ENCODE results near the gene LRRC49. TPM values are rescaled to one million over a fixed set of nuclear protein-coding genes. Genes with fewer than 3 reads are reported as not detected.

The LRRC49 gene
- total and polyA plus RNA-seq, 2 of the 4 experiments (the other 2 are of a cell fraction) = 8.6 to 16.8 TPM

DNA sequence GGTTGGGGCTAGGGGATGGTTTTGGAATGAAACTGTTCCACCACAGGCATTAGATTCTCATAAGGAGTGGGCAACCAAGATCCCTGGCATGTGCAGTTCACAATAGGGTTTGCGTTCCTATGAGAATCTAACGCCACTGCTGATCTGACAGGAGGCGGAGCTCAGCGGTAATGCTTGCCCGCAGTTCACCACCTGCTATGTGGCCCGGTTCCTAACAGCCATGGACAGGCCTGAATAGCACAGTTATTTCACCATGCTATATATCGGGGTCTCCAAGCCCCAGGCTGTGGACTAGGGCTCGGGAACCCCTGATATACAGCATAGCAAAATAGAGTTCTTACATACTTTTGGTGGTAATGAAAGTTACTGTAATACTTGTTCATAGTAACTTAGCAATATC is 122.7 kb downstream of the LRRC49 start:
- Histone ChIP-seq H4K5ac (ENCODE audit: low read depth, low read length) (no peak overlapping the region), H3K23ac (ENCODE audit: low read depth, low read length) (no peak overlapping the region), H2BK20ac (ENCODE audit: low read depth, low read length) (0 out of 2 replicates have a peak overlapping the region, but pooled peaks have one; percentile 10), H3K27me3 (ENCODE audit: control insufficient read depth, insufficient read depth, low read length) (no peaks in the 10 kb centered on the region), H2AK9ac (replicated peaks; ENCODE audit: low read depth, low read length, poor library complexity) (peak overlapping the region; percentile 81), H3K4me1 (ENCODE audit: control insufficient read depth, insufficient read depth, low read length) (no peaks in the 10 kb centered on the region), H2AK5ac (ENCODE audit: low read depth, low read length) (peak overlapping the region; percentile 33; the same call in 1 of the 2 replicates), H4K91ac (ENCODE audit: insufficient read depth, low read depth, low read length) (0 out of 2 replicates have a peak overlapping the region, but pooled peaks have one; percentile 60), H3K4ac (ENCODE audit: low read depth, low read length) (peak overlapping the region; percentile 54; the same call in 1 of the 2 replicates), H3K56ac (ENCODE audit: extremely low read depth, insufficient read depth, low read length) (no peak overlapping the region), H2BK15ac (ENCODE audit: low read depth, low read length) (peak overlapping the region; percentile 68; the same call in 1 of the 3 replicates), H3K18ac (ENCODE audit: low read depth, low read length) (no peak overlapping the region), H3K4me2 (ENCODE audit: low read depth, low read length) (no peak overlapping the region), H4K8ac (ENCODE audit: low read depth in 2 of 2, low read length in 2 of 2) (peak overlapping the region in 1 of 2 experiments; percentile 39; a peak in 1 of 4 replicates), H3K9me3 (ENCODE audit: control insufficient read depth, insufficient read depth, low read length) (0 out of 2 replicates have a peak, but pooled peaks cover 2% of the 10 kb centered on the region), H3K9me1 (ENCODE audit: insufficient read depth, low read length) (no peaks in the 10 kb centered on the region), H3K4me3 (ENCODE audit: insufficient read depth, low read depth, low read length) (no peak overlapping the region), H2BK5ac (ENCODE audit: low read depth, low read length, poor library complexity, severe bottlenecking) (no peak overlapping the region), H3K79me1 (ENCODE audit: low read depth in 1 of 2, low read length in 2 of 2) (0 out of 4 replicates have a peak, but pooled peaks cover 0 to 3% of the 10 kb centered on the region in 2 experiments), H3K9ac (ENCODE audit: low read depth, low read length) (no peak overlapping the region), H4K20me1 (ENCODE audit: insufficient read depth, low read length) (no peaks in the 10 kb centered on the region), H2BK120ac (ENCODE audit: low read depth, low read length) (no peak overlapping the region), H3K27ac (ENCODE audit: insufficient read depth, low read length) (no peak overlapping the region), H3K14ac (replicated peaks; ENCODE audit: low read depth, low read length) (0 out of 2 replicates have a peak overlapping the region, but pooled peaks have one; percentile 42), H3K36me3 (ENCODE audit: control insufficient read depth, insufficient read depth, low read length) (no peaks in the 10 kb centered on the region), H2AFZ (replicated peaks; ENCODE audit: low read length, poor library complexity) (no peak overlapping the region)
- TF ChIP-seq FOS (IDR thresholded peaks at IDR 0.05; ENCODE audit: low read depth, low read length) (no peak), RAD21 (IDR thresholded peaks at IDR 0.05; ENCODE audit: low read length) (no peak), NFE2L2 (IDR thresholded peaks at IDR 0.05; ENCODE audit: low read depth, low read length) (no peak), MAZ (IDR thresholded peaks at IDR 0.05; ENCODE audit: borderline replicate concordance, low read depth, low read length) (no peak), POLR2A (IDR thresholded peaks at IDR 0.05; ENCODE audit: low read depth, low read length) (no peak), CHD1 (IDR thresholded peaks at IDR 0.05; ENCODE audit: low read depth, low read length) (no peak), MAFK (IDR thresholded peaks at IDR 0.05; ENCODE audit: low read depth, low read length) (no peak), CEBPB (IDR thresholded peaks at IDR 0.05; ENCODE audit: low read depth, low read length) (no peak), RFX5 (IDR thresholded peaks at IDR 0.05; ENCODE audit: low read depth, low read length) (no peak), SMC3 (IDR thresholded peaks at IDR 0.05; ENCODE audit: low read depth, low read length) (no peak), MXI1 (IDR thresholded peaks at IDR 0.05; ENCODE audit: borderline replicate concordance, low read depth, low read length) (no peak), BHLHE40 (IDR thresholded peaks at IDR 0.05; ENCODE audit: low read depth, low read length) (no peak), RCOR1 (IDR thresholded peaks at IDR 0.05; ENCODE audit: insufficient replicate concordance, low read length) (no peak)
- TF ChIP-seq, protein P1, sequence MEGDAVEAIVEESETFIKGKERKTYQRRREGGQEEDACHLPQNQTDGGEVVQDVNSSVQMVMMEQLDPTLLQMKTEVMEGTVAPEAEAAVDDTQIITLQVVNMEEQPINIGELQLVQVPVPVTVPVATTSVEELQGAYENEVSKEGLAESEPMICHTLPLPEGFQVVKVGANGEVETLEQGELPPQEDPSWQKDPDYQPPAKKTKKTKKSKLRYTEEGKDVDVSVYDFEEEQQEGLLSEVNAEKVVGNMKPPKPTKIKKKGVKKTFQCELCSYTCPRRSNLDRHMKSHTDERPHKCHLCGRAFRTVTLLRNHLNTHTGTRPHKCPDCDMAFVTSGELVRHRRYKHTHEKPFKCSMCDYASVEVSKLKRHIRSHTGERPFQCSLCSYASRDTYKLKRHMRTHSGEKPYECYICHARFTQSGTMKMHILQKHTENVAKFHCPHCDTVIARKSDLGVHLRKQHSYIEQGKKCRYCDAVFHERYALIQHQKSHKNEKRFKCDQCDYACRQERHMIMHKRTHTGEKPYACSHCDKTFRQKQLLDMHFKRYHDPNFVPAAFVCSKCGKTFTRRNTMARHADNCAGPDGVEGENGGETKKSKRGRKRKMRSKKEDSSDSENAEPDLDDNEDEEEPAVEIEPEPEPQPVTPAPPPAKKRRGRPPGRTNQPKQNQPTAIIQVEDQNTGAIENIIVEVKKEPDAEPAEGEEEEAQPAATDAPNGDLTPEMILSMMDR (conservative IDR thresholded peaks at IDR 0.05; ENCODE audit: low read depth, low read length) = no peak
- TF ChIP-seq, protein P2, sequence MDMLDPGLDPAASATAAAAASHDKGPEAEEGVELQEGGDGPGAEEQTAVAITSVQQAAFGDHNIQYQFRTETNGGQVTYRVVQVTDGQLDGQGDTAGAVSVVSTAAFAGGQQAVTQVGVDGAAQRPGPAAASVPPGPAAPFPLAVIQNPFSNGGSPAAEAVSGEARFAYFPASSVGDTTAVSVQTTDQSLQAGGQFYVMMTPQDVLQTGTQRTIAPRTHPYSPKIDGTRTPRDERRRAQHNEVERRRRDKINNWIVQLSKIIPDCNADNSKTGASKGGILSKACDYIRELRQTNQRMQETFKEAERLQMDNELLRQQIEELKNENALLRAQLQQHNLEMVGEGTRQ (IDR thresholded peaks at IDR 0.05; ENCODE audit: low read depth, low read length) = no peak
- TF ChIP-seq, protein P3, sequence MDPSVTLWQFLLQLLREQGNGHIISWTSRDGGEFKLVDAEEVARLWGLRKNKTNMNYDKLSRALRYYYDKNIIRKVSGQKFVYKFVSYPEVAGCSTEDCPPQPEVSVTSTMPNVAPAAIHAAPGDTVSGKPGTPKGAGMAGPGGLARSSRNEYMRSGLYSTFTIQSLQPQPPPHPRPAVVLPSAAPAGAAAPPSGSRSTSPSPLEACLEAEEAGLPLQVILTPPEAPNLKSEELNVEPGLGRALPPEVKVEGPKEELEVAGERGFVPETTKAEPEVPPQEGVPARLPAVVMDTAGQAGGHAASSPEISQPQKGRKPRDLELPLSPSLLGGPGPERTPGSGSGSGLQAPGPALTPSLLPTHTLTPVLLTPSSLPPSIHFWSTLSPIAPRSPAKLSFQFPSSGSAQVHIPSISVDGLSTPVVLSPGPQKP (IDR thresholded peaks at IDR 0.05; ENCODE audit: borderline replicate concordance, low read depth, low read length) = no peak
- CTCF ChIA-PET = no interaction called here
- ATAC-seq (ENCODE audit: low read depth) (no peak), DNase-seq (no peak)
- in situ Hi-C loops (cut with MboI; ENCODE audit: low sequenced_read_pairs) = no loop called here
- dilution Hi-C loops (cut with HindIII; ENCODE audit: low sequenced_read_pairs, unreplicated experiment) = no loop called here
- intact Hi-C loops (cut with micrococcal nuclease) = loop anchor here (10.0 kb wide), 1 partner anchor 259 kb away; no protein-coding TSS in a partner anchor
- POLR2A ChIA-PET (ENCODE audit: unreplicated experiment) = interaction anchor here (0.5 kb wide), 1 partner anchor 287 kb away, joined by 14 read pairs; no protein-coding TSS in a partner anchor
- BruUV-seq (replicated peaks) = no TSS peak
- 90% methylated on average over 2 of the region's 8 CpGs; no CpG with 5 or more reads in 1 of the 2 experiments for WGBS, 2 experiments (ENCODE audit: extremely low coverage in 2 of 2, insufficient read length in 1 of 2)

Measured in IMR-90 (cell line).